Neural crest cell (in vitro differentiated cells): ENCODE data around the gene ELSPBP1. TPM values are rescaled to one million over a fixed set of nuclear protein-coding genes. Genes with fewer than 3 reads are reported as not detected.
"Not testable (repeated sequence)": the region's sequence is repeated elsewhere in the genome, so short reads cannot be mapped to it uniquely, and the experiment has no call there.

ENCODE experiments used
- DNase-seq: peaks from one replicate; pipeline ENCODE4 v3.0.0; 2021; ENCODE audit warnings: low read depth, mixed read lengths, low spot score
- H3K27ac Mint-ChIP-seq: one replicate; pipeline ENCODE4 v1.8.0; 2021; ENCODE audit warnings: mild to moderate bottlenecking, mixed read lengths; ENCODE audit not compliant: unreplicated experiment
- H3K27me3 Mint-ChIP-seq: 2 replicates; pipeline ENCODE4 v1.8.0; 2021; ENCODE audit warnings: low read depth, mild to moderate bottlenecking, mixed read lengths
- H3K36me3 Mint-ChIP-seq: 2 replicates; pipeline ENCODE4 v1.8.0; 2021; ENCODE audit warnings: low read depth, mild to moderate bottlenecking, mixed read lengths
- H3K4me1 Mint-ChIP-seq: 2 replicates; pipeline ENCODE4 v1.8.0; 2021; ENCODE audit warnings: mixed read lengths
- H3K4me3 Mint-ChIP-seq: one replicate; pipeline ENCODE4 v1.8.0; 2021; ENCODE audit warnings: mild to moderate bottlenecking, mixed read lengths
- H3K9me3 Mint-ChIP-seq: 2 replicates; pipeline ENCODE4 v1.8.0; 2021; ENCODE audit warnings: mixed read lengths
- long read RNA-seq: library from polyadenylated mRNA; unstranded; transcript quantifications from one replicate; pipeline ENCODE4 v2.0.0, GENCODE V29; 2020
- total RNA-seq: library from RNA; stranded (reverse); gene quantifications from 2 replicates; pipeline ENCODE4 v1.2.1, GENCODE V29; 2021
- TF ChIP-seq, protein P1 (sequence below): fragments of 200-600 bp; sonication (generic); conservative IDR thresholded peaks from 2 replicates; pipeline ENCODE4 v1.5.0; 2021; ENCODE audit warnings: antibody characterized with exemption, mild to moderate bottlenecking

The ELSPBP1 gene
- total RNA-seq, result not detected in 2 replicates
- long read RNA-seq, result 0 reads

DNA sequence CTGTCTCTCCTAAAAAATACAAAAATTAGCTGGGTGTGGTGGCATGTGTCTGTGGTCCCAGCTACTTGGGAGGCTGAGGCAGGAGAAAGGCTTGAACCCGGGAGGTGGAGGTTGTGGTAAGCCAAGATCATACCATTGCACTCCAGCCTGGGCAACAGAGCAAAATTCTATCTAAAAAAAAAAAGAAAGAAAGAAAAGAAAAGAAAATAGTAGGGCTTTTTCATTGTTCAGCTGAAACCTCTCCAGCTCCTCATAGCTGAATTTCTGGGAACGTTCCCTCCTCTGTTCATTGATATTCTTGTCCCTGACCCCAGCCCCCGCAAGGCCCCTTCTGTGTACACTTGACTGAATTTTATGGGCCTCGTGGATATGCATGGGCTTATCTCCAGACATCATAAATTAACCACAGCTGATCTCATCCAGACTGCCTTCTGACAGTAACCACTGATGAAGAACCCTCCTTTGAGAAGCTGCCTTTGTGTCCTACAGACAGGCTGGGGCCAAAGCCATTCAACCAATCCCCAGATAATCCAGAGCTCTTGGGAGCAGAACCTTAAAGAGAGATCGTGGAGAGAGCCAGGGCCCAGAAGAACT is at the start of gene ELSPBP1:
TSS of gene ELSPBP1 (plus strand) at position 424 of the 594 bp plus-strand sequence. CDS start 14,036 bp downstream, outside the sequence.
- Mint-ChIP-seq H3K27ac (no peak within 1 kb of the TSS), H3K9me3 (peaks cover 10% of the 10 kb centered on the region), H3K4me3 (no peak within 1 kb of the TSS), H3K27me3 (peaks cover 38% of the 10 kb centered on the region), H3K4me1 (no peaks in the 10 kb centered on the region), H3K36me3 (no peaks in the 10 kb centered on the region)
- no peak for DNase-seq
- TF ChIP-seq, protein P1, sequence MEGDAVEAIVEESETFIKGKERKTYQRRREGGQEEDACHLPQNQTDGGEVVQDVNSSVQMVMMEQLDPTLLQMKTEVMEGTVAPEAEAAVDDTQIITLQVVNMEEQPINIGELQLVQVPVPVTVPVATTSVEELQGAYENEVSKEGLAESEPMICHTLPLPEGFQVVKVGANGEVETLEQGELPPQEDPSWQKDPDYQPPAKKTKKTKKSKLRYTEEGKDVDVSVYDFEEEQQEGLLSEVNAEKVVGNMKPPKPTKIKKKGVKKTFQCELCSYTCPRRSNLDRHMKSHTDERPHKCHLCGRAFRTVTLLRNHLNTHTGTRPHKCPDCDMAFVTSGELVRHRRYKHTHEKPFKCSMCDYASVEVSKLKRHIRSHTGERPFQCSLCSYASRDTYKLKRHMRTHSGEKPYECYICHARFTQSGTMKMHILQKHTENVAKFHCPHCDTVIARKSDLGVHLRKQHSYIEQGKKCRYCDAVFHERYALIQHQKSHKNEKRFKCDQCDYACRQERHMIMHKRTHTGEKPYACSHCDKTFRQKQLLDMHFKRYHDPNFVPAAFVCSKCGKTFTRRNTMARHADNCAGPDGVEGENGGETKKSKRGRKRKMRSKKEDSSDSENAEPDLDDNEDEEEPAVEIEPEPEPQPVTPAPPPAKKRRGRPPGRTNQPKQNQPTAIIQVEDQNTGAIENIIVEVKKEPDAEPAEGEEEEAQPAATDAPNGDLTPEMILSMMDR, result no peak

DNA sequence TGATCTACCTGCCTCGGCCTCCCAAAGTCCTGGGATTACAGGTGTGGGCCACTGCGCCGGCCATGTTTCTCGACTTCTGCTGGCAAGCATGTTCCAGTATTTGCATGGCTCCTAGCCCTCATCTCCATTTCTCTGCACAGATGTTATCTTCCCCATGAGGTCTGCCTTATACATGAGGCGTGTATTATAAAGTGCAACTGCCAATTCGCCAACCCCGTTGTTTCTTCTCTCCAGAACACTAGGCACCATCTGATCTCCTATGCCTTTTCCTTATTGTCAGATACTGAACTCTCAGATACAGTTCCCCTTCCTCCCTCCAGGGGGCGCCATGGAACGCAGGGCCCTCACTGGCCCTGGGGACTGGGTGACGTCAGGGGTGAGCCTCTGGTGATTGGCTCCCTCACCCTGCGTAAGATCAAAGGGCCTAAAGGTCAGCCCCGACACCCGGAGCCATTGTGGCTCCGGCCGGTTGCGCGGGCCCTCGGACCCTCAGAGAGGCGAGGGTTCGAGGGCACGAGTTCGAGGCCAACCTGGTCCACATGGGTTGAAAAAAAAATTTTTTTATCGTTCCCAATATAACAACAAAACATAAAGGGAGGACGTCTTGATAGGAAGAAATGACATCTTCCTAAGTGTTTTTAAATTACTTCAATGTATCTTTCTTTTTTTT is 44.4 kb upstream of the ELSPBP1 start:
- DNase-seq, result peak; percentile 34
- TF ChIP-seq, protein P1, result peak; percentile 61
- not testable (repeated sequence) for H3K36me3 Mint-ChIP-seq, H3K27me3 Mint-ChIP-seq, H3K27ac Mint-ChIP-seq, H3K9me3 Mint-ChIP-seq, H3K4me3 Mint-ChIP-seq, H3K4me1 Mint-ChIP-seq

DNA sequence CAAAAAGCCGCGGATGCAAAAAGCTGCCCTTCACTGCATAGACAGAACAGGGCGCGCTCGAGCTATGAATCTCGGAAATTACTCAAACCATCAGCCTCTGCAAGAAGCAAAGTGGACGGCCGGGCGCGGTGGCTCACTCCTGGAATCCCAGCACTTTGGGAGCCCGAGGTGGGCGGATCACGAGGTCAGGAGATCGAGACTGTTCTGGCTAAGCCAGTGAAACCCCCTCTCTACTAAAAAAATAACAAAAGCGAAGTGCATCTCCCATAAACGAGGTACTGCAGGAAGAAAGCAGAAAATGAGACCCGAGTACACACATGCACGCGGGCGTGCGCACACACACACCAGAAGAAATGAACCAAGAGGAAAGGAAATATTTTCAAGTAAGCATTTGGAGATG is 42.3 kb upstream of the ELSPBP1 start:
- H3K27me3 Mint-ChIP-seq, H3K9me3 Mint-ChIP-seq, DNase-seq, H3K4me1 Mint-ChIP-seq, H3K27ac Mint-ChIP-seq, H3K4me3 Mint-ChIP-seq, H3K36me3 Mint-ChIP-seq: not testable (repeated sequence)

DNA sequence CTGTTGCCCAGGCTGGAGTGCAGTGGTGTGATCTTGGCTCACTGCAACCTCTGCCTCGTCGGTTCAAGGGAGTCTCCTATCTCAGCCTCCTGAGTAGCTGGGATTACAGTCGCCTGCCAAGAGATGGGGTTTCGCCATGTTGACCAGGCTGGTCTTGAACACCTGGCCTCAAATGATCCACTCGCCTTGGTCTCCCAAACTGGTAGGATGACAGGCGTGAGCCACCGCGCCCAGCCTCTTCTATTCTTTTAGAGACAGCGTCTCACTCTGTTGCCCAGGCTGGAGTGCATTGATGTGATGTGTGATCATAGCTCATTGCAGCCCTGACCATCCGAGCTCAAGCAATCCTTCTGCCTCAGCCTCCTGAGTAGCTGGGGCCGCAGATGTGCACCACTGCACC is 38.5 kb upstream of the ELSPBP1 start:
- H3K4me1 Mint-ChIP-seq, H3K4me3 Mint-ChIP-seq, H3K27ac Mint-ChIP-seq, H3K27me3 Mint-ChIP-seq, H3K9me3 Mint-ChIP-seq, DNase-seq, H3K36me3 Mint-ChIP-seq: not testable (repeated sequence)

DNA sequence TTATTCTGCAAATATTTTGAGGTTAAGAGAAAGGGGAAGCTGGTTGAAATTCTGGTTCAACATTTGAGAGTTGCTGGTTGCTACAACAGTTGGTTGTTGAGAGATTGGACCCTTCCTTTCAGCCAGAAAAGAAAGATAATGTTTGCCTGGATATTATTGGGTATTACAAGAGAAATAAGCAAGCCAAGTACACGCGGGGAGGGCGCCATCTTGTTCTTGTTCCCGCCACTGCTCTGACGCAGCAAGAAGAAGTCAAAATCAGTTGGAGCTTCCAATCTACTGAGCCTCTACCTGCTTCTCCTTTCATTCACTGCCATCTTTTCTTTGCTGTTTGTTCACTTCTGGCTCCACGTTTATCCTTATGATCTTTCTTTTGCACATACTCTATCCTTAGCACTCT is 20.9 kb upstream of the ELSPBP1 start:
- H3K9me3 Mint-ChIP-seq, result peaks cover 2% of the 10 kb centered on the region
- DNase-seq, result no peak
- peaks cover 35% of the 10 kb centered on the region for H3K27me3 Mint-ChIP-seq
- H3K27ac Mint-ChIP-seq, result no peak overlapping the region
- H3K4me3 Mint-ChIP-seq, result no peak overlapping the region
- TF ChIP-seq, protein P1, result no peak
- H3K36me3 Mint-ChIP-seq, result no peaks in the 10 kb centered on the region
- peaks cover 7% of the 10 kb centered on the region for H3K4me1 Mint-ChIP-seq

DNA sequence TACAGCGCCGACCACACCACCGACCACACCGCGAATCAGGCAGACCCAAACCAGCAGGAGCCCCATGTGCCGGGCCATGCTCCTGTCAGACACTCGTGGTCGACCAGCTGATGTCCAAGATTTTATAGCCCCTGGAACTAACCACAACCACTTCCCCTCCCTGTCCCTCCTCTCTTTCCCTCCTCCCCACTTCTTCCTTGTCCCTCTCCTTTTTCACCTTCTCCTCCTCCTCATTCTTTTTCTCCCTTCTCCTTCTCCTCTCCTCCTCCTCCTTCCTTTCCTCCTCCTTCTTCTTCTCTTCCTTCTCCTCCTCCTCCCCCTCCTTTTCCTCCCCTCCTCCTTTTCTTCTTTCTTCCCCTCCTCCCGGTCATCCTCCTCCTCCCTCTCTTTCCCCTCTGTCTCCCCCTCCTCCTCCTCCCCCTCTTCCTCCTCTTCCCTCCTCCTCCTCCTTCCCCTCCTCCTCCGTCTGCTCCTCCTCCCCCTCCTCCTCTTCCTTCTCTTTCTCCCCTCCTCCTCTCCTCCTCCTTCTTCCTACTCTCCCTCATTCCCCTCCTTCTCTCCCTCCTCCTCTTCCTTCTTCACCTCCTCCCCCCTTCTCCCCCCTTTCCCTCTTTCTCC is 3.1 kb upstream of the ELSPBP1 start:
- no peak for DNase-seq
- peaks cover 39% of the 10 kb centered on the region for H3K27me3 Mint-ChIP-seq
- TF ChIP-seq, protein P1, result no peak
- H3K27ac Mint-ChIP-seq, result no peak overlapping the region
- no peaks in the 10 kb centered on the region for H3K36me3 Mint-ChIP-seq
- no peaks in the 10 kb centered on the region for H3K4me1 Mint-ChIP-seq
- no peak overlapping the region for H3K4me3 Mint-ChIP-seq
- H3K9me3 Mint-ChIP-seq, result peaks cover 5% of the 10 kb centered on the region
